Activated CD4-positive, alpha-beta T cell treated with anti-CD3 and anti-CD28 coated beads for 24 hours (primary cell): ENCODE results near the gene PHLDB3.

Source experiments
- DNase-seq, 2 donors: peaks; one replicate each; pipeline ENCODE4 v3.0.0-alpha.2; 2020; ENCODE audit warnings: low read depth in 2 of 2

The PHLDB3 gene

DNA sequence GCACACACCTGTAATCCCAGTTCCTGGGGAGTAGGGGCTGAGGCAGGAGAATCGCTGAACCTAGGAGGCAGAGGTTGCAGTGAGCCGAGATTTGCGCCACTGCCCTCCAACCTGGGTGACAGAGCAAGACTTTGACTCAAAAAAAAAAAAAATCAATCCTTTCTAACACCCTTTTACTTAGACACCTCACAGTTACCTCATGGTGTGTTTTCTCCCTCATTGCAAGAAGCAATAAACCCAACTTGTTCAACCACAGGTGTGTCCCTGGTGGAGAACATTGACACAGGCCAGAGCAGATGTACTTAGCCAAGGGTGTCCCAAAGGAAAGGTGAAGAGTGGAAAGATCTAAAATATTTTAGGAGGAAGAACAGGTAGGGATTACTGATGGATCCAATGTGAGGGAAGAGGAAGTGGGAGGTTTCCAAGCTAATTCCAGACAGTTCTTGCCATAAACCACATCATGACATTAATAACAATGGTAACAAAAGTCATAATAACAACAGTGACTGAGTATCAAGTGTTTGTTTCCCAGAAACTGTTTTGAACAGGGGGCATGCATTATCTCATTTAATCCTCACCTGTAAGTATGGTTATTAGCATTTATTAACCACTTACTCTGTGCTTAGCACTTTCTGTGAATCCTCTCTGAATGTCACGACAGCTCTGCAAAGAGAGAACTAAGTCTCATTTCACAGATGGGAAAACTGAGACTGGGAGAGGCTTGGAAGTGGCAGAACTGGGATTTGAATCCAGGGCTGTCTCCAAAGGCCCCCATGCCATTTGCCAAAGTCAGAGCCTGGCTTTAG lies 36.0 kb downstream of the PHLDB3 start:
- DNase-seq: no peak

DNA sequence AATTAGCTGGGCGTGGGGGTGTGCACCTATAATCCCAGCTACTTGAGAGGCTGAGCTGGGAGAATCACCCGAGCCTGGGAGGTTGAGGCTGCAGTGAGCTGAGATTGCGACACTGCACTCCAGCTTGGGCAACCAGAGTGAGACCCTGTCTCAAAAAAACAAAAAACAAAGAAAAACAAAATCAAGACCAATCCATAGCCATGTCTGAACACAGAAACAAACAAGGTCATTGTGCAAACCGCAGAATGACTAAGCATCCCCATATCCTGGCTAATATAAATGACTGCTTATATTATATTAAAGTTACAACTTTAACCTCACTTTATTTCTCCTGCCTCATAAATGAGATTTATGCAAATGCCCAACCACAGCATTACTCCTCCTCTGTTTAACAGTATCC lies 36.8 kb downstream of the PHLDB3 start:
- no peak for DNase-seq

DNA sequence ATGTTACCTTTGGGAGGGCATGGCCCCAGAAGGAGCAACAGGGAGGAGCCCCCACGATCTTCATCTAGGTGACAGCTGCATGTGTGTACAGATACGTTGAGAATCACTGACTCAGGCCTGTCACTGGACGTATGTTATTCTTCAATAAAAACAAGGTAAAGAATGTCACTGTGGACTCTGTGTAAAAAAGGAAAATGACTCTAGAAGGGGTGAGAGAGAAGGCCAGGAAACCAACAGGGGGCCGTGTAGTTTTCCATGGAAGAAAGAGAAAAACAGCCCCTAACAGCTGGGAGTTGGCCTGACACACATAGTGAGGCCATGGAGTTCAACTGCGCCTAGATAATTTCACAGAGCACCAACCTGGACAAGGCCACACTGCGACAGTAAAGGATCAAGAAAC lies 37.3 kb downstream of the PHLDB3 start:
- DNase-seq: no peak

DNA sequence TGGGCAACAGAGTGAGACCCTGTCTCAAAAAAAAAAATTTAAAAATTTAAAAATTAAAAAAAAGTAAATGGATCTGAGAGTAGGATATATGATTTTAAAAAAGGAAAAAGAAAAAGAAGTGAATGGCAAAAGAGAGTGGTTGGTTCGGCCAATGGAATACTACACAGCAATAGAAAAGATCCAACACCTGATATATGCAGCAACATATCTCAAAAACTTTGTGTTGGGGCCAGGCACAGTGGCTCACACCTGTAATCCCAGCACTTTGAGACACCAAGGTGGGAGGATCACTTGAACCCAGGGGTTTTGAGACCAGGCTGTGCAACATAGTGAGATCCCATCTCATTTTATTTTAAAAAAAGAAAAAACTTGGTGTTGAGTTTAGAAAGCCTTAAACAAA lies 37.8 kb downstream of the PHLDB3 start:
- DNase-seq: no peak

DNA sequence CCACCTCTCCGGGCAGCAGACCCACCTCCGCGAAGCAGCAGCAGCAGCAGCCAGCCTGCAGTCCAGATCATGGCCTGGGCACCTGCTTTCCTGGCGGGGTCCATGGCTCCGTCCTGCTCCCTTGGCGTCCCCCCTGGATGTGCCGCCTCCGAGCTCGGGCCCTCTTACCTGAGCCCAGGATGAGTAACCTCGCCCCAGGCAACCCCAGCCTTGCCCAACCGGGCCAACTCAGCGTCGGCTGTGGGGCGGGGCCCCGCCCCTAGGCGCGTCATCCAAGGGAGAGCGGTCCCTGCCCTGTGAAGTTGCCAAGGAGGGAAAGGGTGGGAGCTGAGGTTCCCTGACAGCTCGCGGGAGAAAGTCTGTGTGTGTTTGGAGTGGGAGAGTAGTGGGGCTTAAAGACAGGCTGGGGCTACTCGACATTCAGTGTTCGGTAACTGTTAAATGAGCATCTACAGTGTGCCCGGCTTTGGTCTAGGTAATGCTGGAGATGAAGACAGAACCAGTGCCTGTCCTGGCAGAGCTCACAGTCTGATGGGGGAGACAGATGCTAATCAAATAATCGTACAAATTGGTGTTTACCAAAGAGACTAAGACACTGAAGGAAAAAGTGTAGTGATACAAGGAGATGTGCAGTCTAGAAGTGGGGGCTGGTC lies 39.0 kb downstream of the PHLDB3 start, which contains the start of gene LYPD3:
Gene LYPD3 (minus strand): TSS at position 141 of the 653 bp plus-strand sequence. CDS start 37 bp downstream, at position 104.
- no peak for DNase-seq

DNA sequence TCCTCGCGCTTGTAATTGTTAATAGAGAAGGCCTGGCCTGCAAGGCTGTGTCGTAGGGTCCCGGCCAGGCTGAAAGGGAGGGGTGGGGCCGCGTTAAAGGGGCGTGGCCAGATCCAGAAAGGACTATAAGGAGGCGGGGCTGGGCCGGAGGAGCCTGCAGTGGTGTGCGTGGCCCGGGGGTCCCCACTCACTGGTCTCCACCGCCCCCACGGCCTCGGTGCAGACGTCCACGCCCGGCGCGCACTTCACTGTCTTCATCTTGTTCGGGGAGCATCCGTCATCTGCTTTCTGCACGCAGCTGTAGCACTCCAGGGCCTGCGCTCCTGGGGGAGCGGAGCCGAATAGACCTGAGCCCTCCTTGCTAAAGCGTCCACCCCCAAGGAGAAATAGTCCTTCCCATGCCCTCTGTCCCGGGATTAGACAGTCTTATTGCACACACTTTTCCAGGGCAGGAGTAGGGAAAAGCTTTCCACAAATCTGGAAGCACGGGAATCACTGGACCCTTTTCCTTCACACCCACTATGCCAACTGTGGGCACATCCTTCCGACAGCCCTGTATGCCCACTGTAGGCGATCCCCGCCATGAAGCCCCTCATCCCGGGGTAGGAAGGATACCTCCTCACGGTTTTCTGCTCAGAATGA lies 40.3 kb downstream of the PHLDB3 start:
- DNase-seq: peak; percentile 51 to 67

DNA sequence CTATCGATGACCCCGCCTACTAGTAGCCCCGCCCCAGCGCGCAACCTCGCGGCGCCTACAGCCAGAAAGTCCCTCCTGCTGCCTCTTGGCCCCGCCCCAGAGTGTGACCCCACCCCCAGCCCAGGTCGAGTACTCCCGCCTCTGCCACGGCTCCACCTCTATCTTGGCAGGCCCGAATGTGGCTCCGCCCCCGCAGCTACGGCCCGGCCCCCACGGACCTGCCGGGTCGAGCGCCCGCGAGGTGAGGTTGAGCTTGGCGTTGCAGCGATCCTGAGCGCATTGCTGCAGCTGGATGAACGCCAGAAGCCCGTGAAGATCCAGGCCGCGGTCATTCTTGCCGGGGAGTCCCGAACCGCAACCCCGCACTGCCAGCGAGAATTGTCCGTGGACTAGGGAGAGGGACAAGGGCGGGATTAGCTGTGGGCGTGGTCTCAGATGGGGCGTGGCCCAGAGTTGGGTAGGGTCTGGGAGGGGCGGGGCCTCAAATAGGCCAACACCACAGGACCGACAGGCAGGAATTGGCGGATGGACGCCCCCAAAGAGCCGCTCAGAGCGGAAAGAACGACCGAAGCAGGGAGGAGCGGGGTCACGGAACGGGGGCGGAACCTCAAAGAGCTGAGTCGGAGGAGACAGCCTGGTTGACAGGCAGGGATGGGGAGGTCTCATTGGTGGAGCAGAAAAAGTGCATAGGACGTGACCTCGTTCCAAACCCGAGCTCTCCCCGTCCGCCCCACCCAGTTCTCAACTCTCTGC lies 41.0 kb downstream of the PHLDB3 start:
- DNase-seq: peak; percentile 99 to 100

DNA sequence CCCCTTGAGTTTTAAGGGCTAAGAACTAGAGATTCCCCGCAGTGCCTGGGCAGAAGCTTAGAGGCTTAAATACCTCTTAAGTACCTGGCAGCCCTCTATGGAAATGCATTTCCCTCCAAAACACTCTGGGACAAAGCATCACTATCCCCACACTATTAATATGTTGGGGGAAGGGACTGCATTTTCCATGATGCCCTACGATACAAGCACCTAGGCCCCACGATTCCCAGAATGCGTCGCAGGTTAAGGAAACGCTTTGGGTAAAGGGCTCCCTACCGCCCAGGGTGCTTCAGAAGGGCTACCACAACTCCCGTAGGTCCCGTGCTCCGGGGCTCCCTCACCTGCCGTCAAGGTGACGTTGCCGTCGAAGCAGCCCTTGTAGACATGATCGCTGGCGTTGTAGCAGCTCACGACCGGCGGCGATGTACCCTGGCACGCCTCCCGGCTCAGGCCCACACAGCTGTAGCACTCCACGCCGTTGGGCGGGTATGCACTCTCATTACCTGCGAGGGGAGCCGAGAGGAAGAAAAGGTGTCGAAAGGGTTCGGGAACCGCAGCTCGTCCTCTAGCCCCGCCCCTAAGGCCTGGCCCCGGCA lies 41.7 kb downstream of the PHLDB3 start:
- DNase-seq: no peak

DNA sequence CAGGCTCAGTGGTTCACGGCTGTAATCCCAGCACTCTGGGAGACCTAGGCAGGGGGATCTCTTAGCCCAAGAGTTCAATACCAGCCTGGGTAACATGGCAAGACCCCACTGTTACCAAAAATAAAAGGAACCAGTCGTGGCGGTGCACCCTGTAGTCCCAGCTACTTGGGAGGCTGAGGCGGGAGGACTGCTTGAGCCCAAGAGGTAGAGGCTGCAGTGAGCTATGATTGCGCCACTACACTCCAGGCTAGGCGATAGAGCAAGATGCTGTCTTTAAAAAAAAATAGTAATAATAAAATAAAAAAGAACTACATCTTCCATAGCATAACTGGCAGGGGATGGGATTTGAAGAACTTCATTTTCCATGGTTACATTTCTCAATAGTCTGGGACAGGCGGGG lies 42.2 kb downstream of the PHLDB3 start:
- no peak for DNase-seq

DNA sequence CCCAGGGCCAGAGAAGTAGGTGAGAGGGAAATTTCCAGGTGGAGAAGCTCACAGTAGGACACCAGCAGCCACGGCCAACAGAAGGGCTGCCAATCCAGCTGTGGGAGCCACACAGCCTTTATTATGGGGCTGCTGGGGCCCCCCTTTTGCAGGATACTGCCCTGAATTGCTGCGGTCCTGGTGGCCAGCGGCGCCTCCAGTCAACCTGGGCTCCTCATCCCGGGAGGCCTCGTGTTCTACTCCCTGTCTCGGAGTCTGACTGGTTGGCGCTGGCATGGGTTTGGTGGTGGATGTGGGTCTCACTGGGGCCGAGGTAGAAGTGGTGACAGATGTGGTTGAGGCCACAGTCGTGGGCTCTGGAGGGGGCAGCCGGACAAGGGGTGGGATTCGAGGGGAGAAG lies 43.2 kb downstream of the PHLDB3 start:
- no peak for DNase-seq

DNA sequence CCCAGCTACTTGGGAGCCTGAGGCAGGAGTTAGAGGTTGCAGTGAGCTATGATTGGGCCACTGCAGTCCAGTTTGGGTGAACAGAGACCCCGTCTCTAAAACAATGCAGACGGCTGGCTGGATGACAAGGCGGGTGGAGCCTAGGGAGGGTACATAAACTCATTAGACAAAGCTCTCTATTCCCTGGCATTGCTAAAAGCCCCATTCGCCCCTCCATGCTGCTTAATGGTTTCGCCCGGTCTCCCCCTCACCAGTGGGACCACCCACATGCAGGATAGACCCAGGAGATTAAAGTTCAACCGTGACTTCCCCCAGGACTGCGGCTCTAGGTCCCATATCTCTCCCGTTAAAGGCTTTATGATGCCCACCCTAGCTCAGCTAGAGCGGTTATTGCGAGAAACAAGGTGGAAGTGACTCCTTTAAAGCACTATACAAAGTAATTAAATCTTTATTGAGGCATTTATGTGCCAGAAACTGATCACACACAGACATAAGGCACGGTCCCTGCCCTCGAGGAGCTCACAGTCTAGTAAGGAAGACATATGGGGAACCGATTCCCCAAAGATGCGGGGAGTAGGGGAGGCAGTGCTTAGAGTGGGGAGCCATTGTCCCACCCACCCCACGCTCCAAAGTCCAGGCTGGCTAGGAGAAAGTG lies 44.1 kb downstream of the PHLDB3 start:
- DNase-seq: no peak

DNA sequence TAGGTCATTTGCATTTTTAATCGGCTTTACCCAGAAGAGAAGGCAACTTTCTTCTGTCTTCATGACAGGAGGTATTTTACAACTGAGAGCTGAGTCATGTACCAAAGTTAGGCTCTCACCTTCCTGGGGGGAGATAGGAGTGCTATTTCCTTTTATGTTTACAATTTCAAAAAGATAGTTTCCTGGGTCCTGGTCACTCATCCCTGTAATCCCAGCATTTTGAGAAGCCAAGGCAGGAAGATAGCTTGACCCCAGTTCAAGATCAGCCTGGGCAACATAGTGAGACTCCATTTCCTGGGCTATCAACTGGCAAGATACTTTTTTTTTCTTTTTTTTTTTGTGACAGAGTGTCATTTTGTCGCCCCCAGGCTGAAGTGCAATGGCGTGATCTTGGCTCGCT lies 46.7 kb downstream of the PHLDB3 start:
- DNase-seq: no peak

DNA sequence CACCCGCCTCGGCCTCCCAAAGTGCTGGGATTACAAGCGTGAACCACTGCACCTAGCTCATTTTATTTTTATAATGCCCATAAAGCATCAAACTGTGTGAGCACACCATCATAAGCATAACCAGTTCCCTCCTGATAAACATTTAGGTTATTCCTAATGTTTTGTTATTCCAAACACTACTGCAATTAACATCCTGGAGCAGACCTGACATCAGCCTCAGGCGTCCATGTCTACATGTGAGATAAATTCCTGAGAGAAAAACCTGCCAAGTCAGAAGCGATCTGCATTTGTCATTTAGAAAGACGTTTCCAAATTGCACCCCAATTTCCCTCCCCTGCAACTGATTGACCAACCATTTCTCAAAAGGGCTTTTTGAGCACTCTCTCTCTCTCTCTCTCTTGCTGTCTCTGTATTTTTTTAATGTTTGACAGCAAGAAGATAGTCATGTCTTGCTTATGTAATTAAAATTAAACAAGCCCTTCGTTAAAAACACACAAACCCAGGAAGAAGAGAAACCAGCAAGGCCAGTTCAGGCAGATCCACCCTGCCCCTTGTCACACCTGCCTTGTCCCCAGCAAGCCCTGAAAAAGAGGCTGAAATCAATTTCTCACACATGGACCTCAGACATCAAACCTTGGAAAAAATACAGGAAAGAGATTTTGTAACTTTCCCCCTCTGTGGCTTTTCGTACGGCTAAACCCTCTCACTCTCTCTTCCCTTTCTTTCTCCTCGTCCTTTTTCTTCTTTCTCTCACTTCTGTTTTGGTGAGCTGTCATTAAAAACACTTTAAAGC lies 49.0 kb downstream of the PHLDB3 start:
- no peak for DNase-seq

DNA sequence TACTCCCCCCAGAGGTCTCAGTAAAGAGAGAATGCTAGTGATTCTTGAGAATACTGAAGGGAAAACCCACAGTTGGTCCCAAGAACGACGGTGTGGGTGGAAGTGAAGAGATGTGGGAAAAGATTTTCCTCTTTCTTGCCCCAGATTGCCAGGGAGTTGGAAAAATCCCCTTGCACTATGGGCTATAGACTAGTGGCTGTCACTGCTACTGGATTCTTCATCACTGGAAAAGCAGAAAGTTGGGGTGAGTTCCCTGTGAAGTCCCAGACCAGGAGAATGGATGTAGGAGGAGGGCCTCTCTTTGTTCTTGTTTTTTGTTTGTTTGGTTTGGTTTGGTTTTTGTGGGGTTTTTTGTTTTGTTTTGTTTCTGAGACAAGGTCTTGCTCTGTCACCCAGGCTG lies 50.5 kb downstream of the PHLDB3 start:
- DNase-seq: no peak

DNA sequence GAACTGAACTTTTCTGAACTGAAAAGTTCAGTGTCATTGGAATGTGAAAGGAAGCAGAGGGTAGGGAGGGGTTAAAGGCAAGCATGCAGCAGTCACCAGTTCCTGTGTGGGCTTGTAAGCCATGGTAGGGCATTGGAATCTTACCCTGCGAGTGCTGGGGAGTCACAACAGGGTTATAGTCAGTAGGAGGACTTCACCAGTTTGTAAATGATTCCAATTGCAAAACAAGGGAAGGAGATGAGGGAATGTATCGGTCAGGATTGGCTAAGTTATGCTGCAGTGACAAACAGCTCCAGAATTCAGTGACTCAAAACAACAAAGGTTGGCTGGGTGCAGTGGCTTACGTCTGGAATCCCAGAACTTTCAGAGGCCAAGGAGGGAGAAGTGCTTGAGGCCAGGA lies 52.0 kb downstream of the PHLDB3 start:
- DNase-seq: no peak

DNA sequence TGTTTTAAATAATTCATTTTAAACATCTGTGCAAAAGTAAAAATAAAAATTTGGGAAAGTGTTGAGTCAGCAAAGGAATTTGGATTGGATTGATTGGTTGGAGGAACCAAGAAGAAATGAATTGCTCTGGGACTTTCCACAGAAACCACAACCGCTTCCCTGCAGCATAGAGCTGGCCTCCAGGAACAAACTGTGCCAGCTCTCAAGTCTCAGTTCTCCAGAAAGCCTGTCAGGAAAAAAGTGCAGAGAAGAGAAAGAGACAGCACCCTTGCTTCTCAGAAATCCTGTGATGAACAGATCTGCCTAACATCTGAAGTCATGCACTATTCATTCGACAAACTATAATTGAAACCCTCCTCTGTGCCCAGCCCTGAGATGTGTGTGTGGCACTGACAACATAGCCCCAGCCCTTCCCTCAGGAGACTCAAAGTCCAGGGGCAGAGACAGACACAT lies 54.0 kb downstream of the PHLDB3 start:
- DNase-seq: no peak

DNA sequence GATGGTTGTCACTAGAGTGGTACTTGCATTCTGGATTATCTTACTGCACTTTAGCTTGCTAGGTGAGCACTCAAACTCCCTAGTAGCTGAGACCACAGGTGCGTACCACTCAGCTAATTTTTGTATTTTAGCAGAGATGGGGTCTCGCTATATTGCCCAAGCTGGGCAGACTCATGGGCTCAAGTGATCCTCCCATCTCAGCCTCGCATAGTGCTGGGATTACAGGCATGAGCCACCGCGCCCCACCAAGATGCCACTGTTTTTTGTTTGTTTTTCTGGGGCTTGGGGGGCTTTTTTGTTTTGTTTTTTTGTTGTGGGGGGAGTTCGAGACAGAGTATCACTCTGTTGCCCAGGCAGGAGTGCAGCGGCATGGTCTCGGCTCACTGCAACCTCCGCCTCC lies 56.9 kb downstream of the PHLDB3 start:
- DNase-seq: no peak

DNA sequence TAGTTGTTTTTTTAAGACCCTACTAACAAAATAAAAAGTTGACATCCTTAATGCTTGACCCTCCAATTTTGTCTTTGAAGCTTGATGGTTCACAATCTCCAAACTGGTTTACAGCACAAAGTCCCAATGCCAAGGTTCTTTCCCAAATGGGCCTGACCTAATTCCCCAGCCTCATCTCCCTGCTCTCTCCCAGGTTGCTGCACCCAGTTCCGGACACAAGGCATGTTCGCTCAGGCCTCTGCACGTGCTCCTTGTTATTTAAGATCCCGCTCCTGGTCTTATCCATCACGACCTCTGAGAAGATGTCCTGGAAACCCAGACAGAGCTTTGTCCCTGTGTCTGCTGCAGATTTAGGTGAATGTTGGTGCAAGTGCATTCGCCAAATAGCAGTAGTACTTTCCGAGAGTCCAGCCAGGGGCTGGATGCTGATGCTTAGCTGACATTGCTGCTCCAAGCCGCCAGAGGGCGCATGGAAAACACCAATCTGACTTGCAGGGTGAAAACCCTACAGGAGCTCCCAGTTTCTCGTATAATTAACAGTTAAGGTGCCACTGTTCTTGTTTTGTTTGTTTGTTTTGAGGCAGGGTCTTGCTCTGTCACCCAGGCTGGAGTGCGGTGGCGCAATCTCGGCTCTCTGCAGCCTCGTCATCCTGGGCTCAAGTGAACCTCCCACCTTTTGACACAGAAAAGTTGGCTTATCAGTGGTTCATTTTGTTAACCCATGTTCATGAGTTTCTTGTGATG lies 57.6 kb downstream of the PHLDB3 start:
- peak; percentile 63 to 69 for DNase-seq

DNA sequence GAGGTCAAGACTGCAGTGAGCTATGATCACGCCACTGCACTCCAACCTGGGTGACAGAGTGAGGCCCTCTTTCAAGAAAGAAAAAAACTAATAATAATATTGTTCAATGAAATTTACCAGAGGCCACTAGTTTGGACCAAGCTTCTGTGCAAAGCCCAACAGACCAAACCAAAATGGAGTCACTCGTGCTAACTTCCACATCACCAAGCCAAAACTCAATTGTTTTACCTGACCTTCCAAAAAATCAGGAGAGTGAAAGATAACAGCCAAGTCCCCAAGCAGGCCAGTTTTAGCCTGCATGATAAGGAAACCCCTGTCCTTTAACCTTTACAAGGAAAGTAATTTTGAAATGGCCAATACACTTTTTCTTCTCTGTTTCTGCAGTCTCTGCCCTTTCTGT lies 59.1 kb downstream of the PHLDB3 start:
- no peak for DNase-seq
